Fibroblast of lung (primary cell): Measurements from ENCODE around the gene LRRC18.

Experiments used
- EZH2 ChIP-seq: IDR thresholded peaks from 2 replicates; pipeline ENCODE4 v1.5.1; 2012; ENCODE audit warnings: low read length, control low read depth, mild to moderate bottlenecking; ENCODE audit errors: missing control alignments
- TF ChIP-seq, protein P1 (sequence below), 2 donors: IDR thresholded peaks in 1 of 2; conservative IDR thresholded peaks in 1 of 2; 1 replicate in 1 of 2; 2 replicates in 1 of 2; pipeline ENCODE4 v1.5.1; 2011 to 2012; ENCODE audit warnings: low read length in 2 of 2, control low read depth in 1 of 2, inconsistent platforms in 1 of 2, low read depth in 1 of 2, mild to moderate bottlenecking in 1 of 2

DNA sequence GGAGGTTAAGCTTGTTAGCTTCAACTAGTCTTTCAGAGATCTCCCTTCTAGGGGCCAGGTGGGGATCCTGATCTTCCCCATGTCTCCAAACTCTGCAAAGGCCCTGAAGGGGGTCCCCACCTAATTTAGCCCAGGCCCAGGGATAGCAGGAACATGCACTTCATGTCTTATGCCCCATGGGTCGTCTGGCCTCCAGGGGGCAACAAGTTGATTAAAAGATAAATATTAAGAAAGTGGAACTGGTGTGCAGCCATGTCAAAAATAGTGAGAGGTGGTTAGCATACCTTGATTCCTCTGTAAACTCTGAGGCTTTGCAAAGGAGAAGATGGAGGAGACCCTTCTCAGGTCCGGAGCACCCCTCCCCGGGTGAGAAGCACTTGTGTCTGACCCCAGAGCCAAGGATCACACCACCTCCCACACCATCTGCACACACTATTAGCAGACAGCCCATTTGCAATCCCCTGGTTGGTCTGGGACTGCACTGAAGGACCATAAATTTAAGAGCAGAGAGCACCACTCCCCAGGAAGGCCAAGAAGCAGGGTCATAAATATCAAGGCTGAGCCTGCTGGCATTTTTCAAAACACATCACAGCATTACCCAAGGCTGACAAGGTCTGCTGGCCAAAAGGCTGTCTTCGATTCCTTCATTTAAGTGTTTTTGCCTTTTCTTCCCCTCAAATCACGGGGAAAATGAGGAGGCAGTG is 44.2 kb upstream of the LRRC18 start:
- no peak for TF ChIP-seq EZH2
- TF ChIP-seq, protein P1, sequence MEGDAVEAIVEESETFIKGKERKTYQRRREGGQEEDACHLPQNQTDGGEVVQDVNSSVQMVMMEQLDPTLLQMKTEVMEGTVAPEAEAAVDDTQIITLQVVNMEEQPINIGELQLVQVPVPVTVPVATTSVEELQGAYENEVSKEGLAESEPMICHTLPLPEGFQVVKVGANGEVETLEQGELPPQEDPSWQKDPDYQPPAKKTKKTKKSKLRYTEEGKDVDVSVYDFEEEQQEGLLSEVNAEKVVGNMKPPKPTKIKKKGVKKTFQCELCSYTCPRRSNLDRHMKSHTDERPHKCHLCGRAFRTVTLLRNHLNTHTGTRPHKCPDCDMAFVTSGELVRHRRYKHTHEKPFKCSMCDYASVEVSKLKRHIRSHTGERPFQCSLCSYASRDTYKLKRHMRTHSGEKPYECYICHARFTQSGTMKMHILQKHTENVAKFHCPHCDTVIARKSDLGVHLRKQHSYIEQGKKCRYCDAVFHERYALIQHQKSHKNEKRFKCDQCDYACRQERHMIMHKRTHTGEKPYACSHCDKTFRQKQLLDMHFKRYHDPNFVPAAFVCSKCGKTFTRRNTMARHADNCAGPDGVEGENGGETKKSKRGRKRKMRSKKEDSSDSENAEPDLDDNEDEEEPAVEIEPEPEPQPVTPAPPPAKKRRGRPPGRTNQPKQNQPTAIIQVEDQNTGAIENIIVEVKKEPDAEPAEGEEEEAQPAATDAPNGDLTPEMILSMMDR (conservative IDR thresholded peaks at IDR 0.05 in 1 of 2, IDR thresholded peaks at IDR 0.05 in 1 of 2; ENCODE audit: low read depth in 1 of 2, low read length in 2 of 2): no peak
